HEK293T (cell line): ENCODE data around the gene PMF1.

Experiments used
- CTCF ChIA-PET: fragments of 350-600 bp; formaldehyde crosslinking; extraction: SDS; loops from one replicate; lab custom pipeline; 2021; ENCODE audit warnings: antibody characterized with exemption, inconsistent platforms; lab: Yijun Ruan, JAX
- POLR2A ChIA-PET: fragments of 350-600 bp; formaldehyde crosslinking; extraction: SDS; loops from one replicate; lab custom pipeline; 2020; ENCODE audit warnings: antibody characterized with exemption, inconsistent platforms; lab: Yijun Ruan, JAX
- DNase-seq: peaks from one replicate; pipeline ENCODE4 v3.0.0; 2012; ENCODE audit warnings: mixed read lengths; ENCODE audit errors: extremely low spot score
- SUZ12 ChIP-seq: fragments of 450-650 bp; IDR thresholded peaks from 2 replicates; pipeline ENCODE4 v1.6.1; 2016; ENCODE audit warnings: mild to moderate bottlenecking

The PMF1 gene

GRCh38 chr1:156286061-156286460 lies 73.3 kb downstream of the PMF1 start:
- TF ChIP-seq SUZ12: no peak
- ChIA-PET POLR2A (interaction anchor here (5.7 kb wide), 1 partner anchor 11 kb away, joined by 71 read pairs; the partner anchor contains the start of genes GLMP and VHLL), CTCF (no interaction called here)
- DNase-seq: no peak
